ENCODE data around the gene POC1A. TPM values are rescaled to one million over a fixed set of nuclear protein-coding genes. Genes with fewer than 3 reads are reported as not detected.

Gene POC1A
- total RNA-seq, 4 donors from 2014 or later, result 0.84 to 3.1 (median 2.4) TPM

DNA sequence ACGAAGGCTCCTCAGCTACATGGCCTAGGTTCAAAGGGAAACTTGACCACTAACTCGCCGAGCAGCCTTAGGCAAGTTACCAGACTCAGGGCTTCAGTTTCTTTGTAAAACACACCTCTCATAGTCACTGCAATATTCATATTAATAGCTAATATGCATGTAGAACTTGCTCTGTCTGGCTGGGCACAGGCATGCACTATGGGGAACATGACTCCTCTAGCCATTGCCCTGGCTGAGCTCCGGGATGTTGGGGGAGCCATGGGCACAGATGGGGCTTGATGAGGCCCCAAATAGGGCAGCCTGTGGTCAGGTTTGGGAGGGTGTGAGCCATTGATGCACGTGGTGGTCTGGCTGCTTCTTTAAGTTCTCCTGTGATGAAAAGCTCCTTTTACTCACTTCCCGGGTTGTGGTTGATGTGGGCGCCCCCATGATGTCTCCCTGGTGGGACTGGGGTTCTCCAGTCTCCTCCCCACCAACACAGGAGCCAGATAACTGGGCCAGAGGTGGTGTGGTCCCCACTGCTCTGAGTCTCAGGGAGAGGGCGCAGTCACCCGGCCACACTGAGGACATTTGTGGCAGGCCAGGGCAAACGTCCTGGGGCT lies 68.4 kb downstream of the POC1A start:
- no peak for DNase-seq (ENCODE audit: low spot score in 2 of 2)

DNA sequence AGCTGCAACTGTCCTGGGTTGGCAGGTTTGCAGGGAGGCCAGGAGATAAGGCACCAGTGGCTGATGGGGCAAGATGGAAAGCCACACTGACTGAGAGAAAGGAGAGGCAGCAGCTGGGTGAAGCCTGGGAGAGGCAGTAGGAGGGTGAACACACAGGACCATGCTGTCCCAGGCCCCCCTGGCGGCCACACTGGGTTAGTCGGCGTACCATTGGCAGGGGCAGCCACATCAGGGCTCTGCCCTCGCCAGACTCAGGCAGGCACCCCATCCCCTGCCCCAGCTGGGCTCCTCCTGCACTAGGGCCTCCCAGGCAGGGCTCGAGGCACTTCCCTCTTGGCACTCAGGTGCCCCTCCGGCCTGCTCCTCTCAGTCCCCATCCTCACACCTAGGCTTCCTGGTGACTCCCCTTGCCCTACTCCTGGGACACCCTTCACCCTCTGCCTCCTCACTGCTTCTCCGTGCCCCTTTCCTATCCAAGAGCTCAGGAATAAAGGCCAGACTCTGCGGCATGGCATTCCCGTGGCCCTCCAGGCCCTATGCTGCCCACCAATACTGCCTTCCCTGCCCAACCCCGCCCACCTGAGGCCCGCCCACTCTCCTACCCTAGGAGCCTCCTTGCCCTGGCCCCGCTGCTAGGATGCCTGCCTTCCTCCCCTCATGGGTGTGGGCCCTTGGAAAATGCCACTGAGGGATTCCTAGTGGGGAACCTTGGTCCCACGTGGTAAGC lies 69.1 kb downstream of the POC1A start:
- 89 to 91% methylated on average over 13 of the region's 13 CpGs for WGBS, 2 donors
- H3K4me1 ChIP-seq, result peaks cover 0 to 38% (median 21%) of the 10 kb centered on the region in 4 donors
- no peak for DNase-seq (ENCODE audit: low spot score in 2 of 2)
- H3K36me3 ChIP-seq, result no peaks in the 10 kb centered on the region
- H3K27me3 ChIP-seq, result no peaks in the 10 kb centered on the region
- H3K27ac ChIP-seq, result no peak overlapping the region
- no peak overlapping the region for H3K4me3 ChIP-seq
- no peak for TF ChIP-seq POLR2A (IDR thresholded peaks at IDR 0.05)
- TF ChIP-seq, protein P1, sequence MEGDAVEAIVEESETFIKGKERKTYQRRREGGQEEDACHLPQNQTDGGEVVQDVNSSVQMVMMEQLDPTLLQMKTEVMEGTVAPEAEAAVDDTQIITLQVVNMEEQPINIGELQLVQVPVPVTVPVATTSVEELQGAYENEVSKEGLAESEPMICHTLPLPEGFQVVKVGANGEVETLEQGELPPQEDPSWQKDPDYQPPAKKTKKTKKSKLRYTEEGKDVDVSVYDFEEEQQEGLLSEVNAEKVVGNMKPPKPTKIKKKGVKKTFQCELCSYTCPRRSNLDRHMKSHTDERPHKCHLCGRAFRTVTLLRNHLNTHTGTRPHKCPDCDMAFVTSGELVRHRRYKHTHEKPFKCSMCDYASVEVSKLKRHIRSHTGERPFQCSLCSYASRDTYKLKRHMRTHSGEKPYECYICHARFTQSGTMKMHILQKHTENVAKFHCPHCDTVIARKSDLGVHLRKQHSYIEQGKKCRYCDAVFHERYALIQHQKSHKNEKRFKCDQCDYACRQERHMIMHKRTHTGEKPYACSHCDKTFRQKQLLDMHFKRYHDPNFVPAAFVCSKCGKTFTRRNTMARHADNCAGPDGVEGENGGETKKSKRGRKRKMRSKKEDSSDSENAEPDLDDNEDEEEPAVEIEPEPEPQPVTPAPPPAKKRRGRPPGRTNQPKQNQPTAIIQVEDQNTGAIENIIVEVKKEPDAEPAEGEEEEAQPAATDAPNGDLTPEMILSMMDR (IDR thresholded peaks at IDR 0.05), result no peak
- no peak for TF ChIP-seq EP300 (IDR thresholded peaks at IDR 0.05)
- no peaks in the 10 kb centered on the region for H3K9me3 ChIP-seq

More for the DNA sequence above, 68.4 kb downstream of the POC1A start:
- Histone ChIP-seq H3K27me3 (no peaks in the 10 kb centered on the region), H3K4me1 (peaks cover 0 to 44% (median 26%) of the 10 kb centered on the region in 4 donors), H3K4me3 (no peak overlapping the region), H3K36me3 (no peaks in the 10 kb centered on the region), H3K9me3 (no peaks in the 10 kb centered on the region), H3K27ac (no peak overlapping the region)
- no peak for TF ChIP-seq POLR2A (IDR thresholded peaks at IDR 0.05)
- TF ChIP-seq EP300 (IDR thresholded peaks at IDR 0.05), result no peak
- TF ChIP-seq, protein P1 (IDR thresholded peaks at IDR 0.05), result no peak
- WGBS, 2 donors, result 69 to 82% methylated on average over 10 of the region's 10 CpGs

DNA sequence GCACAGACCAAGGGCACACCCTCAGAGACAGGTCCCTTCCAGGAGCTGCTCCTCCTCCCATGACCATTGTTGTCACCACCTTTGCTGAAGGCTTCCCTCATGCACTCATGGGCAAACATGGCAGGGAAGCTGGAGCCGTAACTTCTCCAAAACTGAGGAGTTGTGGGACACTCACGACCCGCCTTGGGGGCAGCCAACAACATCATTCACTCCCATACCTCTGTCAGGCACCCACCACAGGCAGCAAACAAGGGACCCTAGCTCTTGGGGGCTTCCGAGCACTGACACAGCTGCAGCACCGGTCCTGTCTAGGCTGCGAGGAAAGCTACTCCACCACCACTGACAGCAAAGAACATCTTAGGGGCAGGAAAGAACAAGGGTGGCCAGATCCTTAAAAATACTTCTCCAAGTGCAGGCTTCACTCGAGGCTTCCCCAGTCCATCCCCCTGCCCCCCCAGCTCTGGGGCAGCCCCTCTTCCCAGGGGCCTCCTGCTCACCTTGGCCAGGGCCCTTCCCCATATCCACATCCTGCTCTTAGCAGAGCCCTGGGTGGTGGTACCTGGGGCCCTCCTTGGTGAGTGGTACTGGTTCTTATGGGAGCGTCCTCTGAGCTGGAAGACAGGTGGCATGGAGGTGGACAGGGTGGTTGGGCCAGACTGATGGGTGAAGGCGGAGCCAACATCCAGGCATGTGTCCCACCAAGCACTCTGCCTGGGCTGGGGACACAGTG lies 69.8 kb downstream of the POC1A start:
- 93 to 96% methylated on average over 8 of the region's 9 CpGs for WGBS, 2 donors
- TF ChIP-seq, protein P1 (IDR thresholded peaks at IDR 0.05), result no peak
- TF ChIP-seq EP300 (IDR thresholded peaks at IDR 0.05) (no peak), POLR2A (IDR thresholded peaks at IDR 0.05) (no peak)
- H3K27ac ChIP-seq, result no peak overlapping the region
- peaks cover 0 to 30% (median 14%) of the 10 kb centered on the region in 4 donors for H3K4me1 ChIP-seq
- H3K9me3 ChIP-seq, result no peaks in the 10 kb centered on the region
- no peaks in the 10 kb centered on the region for H3K36me3 ChIP-seq
- DNase-seq (ENCODE audit: low spot score in 2 of 2), result no peak
- H3K27me3 ChIP-seq, result no peaks in the 10 kb centered on the region
- no peak overlapping the region for H3K4me3 ChIP-seq

- no peak for TF ChIP-seq POLR2A (IDR thresholded peaks at IDR 0.05)
- TF ChIP-seq EP300 (IDR thresholded peaks at IDR 0.05), result no peak
- TF ChIP-seq, protein P1 (IDR thresholded peaks at IDR 0.05), result no peak
- Histone ChIP-seq H3K27me3 (no peaks in the 10 kb centered on the region), H3K4me3 (no peak overlapping the region), H3K9me3 (no peaks in the 10 kb centered on the region), H3K27ac (no peak overlapping the region), H3K4me1 (peaks cover 0 to 23% (median 8%) of the 10 kb centered on the region in 4 donors), H3K36me3 (no peaks in the 10 kb centered on the region)
- DNase-seq (ENCODE audit: low spot score in 2 of 2), result no peak
- WGBS, 2 donors, result 91 to 93% methylated on average over 5 of the region's 5 CpGs
Measured at GRCh38 chr3:52083556-52084087, 70.6 kb downstream of the POC1A start.
